ENCODE results near the gene CFAP97. TPM values are rescaled to one million over a fixed set of nuclear protein-coding genes. Genes with fewer than 3 reads are reported as not detected.

The CFAP97 gene
- total and polyA plus RNA-seq, 9 of the 15 experiments (the other 6 are each of a cell fraction or from before 2014, with no cell fraction given): 17.3 to 57.8 (median 44.4) TPM

- peak; percentile 19; the same call in 1 of the 2 replicates for TF ChIP-seq MGA (IDR thresholded peaks at IDR 0.05)
- TF ChIP-seq TBL1XR1 (IDR thresholded peaks at IDR 0.05; ENCODE audit: low read length in 2 of 2): no peak
- TF ChIP-seq TAL1 (IDR thresholded peaks at IDR 0.05): no peak; the same call in 1 of the 2 replicates
- TF ChIP-seq FOSL1 (tag; conservative IDR thresholded peaks at IDR 0.05): peak; percentile 92
- TF ChIP-seq CHD2 (IDR thresholded peaks at IDR 0.05; ENCODE audit: low read depth, low read length): no peak
- TF ChIP-seq ARID1B (IDR thresholded peaks at IDR 0.05): peak; percentile 76
- TF ChIP-seq CREB1 (IDR thresholded peaks at IDR 0.05): no peak
- no peak for TF ChIP-seq CREB1 (CRISPR knock-in tag; IDR thresholded peaks at IDR 0.05)
- no peak for TF ChIP-seq ETS2 (tag; IDR thresholded peaks at IDR 0.05; ENCODE audit: borderline replicate concordance, poor library complexity, severe bottlenecking)
- TF ChIP-seq, protein P1, sequence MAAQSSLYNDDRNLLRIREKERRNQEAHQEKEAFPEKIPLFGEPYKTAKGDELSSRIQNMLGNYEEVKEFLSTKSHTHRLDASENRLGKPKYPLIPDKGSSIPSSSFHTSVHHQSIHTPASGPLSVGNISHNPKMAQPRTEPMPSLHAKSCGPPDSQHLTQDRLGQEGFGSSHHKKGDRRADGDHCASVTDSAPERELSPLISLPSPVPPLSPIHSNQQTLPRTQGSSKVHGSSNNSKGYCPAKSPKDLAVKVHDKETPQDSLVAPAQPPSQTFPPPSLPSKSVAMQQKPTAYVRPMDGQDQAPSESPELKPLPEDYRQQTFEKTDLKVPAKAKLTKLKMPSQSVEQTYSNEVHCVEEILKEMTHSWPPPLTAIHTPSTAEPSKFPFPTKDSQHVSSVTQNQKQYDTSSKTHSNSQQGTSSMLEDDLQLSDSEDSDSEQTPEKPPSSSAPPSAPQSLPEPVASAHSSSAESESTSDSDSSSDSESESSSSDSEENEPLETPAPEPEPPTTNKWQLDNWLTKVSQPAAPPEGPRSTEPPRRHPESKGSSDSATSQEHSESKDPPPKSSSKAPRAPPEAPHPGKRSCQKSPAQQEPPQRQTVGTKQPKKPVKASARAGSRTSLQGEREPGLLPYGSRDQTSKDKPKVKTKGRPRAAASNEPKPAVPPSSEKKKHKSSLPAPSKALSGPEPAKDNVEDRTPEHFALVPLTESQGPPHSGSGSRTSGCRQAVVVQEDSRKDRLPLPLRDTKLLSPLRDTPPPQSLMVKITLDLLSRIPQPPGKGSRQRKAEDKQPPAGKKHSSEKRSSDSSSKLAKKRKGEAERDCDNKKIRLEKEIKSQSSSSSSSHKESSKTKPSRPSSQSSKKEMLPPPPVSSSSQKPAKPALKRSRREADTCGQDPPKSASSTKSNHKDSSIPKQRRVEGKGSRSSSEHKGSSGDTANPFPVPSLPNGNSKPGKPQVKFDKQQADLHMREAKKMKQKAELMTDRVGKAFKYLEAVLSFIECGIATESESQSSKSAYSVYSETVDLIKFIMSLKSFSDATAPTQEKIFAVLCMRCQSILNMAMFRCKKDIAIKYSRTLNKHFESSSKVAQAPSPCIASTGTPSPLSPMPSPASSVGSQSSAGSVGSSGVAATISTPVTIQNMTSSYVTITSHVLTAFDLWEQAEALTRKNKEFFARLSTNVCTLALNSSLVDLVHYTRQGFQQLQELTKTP (IDR thresholded peaks at IDR 0.05; ENCODE audit: low read depth in 1 of 2, partially characterized antibody in 2 of 2): no peak
- TF ChIP-seq BHLHE40 (IDR thresholded peaks at IDR 0.05; ENCODE audit: low read length): peak; percentile 77
- TF ChIP-seq PTRF (tag; IDR thresholded peaks at IDR 0.05): no peak
Measured at GRCh38 chr4:185167234-185167633, 36.6 kb downstream of the CFAP97 start (continued).
